Heart left ventricle (tissue), 13 donors: ENCODE data around the gene FAM53B.

Experiments
- CTCF ChIP-seq, 12 donors: fragments of 200-600 bp; sonication (generic) in 4 of 12; IDR thresholded peaks; one replicate each; pipeline versions ENCODE4 v1.5.0 to v1.8.0; 2018 to 2022; ENCODE audit warnings: antibody characterized with exemption in 12 of 12, mild to moderate bottlenecking in 5 of 12
- POLR2A ChIP-seq, 2 donors: fragments of 450-650 bp; IDR thresholded peaks; one replicate each; pipeline ENCODE4 v1.6.1; 2017; ENCODE audit warnings: antibody characterized with exemption in 2 of 2, mild to moderate bottlenecking in 2 of 2, moderate library complexity in 2 of 2
- donor health status: ischemic (EF 13 %, LVEDD 7.1; RV severe dilation, severe dysfunction).
- donor health status: DM: no; HTN: yes; CAD: no.
- donor health status: DM: no; HTN: no; CAD: no.
- donor health status: ischemic (EF 25% LVEDD 6.9; RV normal size, moderate dysfunction).
- donor health status: ischemic (EF 25% LVEDD 5.7; RV mildly dilated, moderate dysfunction).
- donor health status: ischemic (EF 35%, LVEDD 5.7; RV mildly dilated, moderate dysfunction).
- donor health status: nonischemic (EF 11% LVEDD 7.7; RV severe dilation, severe dysfunction).
- donor health status: DM: yes; HTN: yes; CAD: no.
- donor health status: PGD.
- donor health status: ischemic (EF 29% LVEDD 5.4; RV normal size, mild dysfunction).
- donor health status: nonischemic (EF 23%, LVEDD 6.1; RV moderate dilation, normal function).

GRCh38 chr10:124604214-124605000 is 139.8 kb downstream of the FAM53B start:
- TF ChIP-seq CTCF (IDR thresholded peaks at IDR 0.05) (no peak), POLR2A (IDR thresholded peaks at IDR 0.05) (no peak)
